ENCODE data around the gene MED28.

DNA sequence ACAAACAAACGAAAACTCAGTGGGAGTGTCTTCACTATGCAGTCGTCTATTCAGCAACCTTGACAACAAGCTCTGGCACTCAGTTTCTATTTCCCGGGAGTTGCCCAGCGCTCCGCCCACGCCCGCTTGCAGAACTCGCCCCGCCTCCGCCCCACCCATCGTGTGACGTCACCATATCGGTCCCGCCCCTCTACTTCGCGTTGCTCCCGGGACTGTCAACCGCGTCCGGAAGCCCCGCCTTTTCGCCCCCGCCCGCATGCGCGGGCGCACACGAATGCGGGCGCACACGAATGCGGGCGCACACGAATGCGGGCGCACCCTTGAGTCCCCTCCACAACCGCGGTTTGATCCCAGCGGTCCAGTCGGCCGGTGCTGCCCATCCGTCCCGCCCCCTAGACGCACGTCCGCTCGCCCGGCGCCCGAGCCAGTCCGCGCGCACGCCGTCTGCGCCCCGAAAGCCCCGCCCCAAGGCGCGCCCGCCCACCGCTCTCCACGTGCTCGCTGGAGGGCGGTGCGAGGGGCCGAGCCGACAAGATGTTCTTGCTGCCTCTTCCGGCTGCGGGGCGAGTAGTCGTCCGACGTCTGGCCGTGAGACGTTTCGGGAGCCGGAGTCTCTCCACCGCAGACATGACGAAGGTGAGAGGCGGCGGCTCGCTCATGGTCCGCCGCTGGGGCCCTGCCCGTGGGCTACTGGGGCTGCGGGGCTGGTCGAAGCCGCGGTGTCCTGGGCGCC lies 37.3 kb upstream of the MED28 start, which contains the start of gene LAP3:
- TF ChIP-seq, protein P1, sequence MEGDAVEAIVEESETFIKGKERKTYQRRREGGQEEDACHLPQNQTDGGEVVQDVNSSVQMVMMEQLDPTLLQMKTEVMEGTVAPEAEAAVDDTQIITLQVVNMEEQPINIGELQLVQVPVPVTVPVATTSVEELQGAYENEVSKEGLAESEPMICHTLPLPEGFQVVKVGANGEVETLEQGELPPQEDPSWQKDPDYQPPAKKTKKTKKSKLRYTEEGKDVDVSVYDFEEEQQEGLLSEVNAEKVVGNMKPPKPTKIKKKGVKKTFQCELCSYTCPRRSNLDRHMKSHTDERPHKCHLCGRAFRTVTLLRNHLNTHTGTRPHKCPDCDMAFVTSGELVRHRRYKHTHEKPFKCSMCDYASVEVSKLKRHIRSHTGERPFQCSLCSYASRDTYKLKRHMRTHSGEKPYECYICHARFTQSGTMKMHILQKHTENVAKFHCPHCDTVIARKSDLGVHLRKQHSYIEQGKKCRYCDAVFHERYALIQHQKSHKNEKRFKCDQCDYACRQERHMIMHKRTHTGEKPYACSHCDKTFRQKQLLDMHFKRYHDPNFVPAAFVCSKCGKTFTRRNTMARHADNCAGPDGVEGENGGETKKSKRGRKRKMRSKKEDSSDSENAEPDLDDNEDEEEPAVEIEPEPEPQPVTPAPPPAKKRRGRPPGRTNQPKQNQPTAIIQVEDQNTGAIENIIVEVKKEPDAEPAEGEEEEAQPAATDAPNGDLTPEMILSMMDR (IDR thresholded peaks at IDR 0.05), result peak in 1 of 3 experiments; percentile 11
- TF ChIP-seq POLR2A (IDR thresholded peaks at IDR 0.05), result peak; percentile 86
